ENCODE measurements around the gene EEF1AKMT2. TPM values are rescaled to one million over a fixed set of nuclear protein-coding genes. Genes with fewer than 3 reads are reported as not detected.

Gene EEF1AKMT2
- total RNA-seq, 2 experiments from 2014 or later, result 32.3 to 32.5 TPM

DNA sequence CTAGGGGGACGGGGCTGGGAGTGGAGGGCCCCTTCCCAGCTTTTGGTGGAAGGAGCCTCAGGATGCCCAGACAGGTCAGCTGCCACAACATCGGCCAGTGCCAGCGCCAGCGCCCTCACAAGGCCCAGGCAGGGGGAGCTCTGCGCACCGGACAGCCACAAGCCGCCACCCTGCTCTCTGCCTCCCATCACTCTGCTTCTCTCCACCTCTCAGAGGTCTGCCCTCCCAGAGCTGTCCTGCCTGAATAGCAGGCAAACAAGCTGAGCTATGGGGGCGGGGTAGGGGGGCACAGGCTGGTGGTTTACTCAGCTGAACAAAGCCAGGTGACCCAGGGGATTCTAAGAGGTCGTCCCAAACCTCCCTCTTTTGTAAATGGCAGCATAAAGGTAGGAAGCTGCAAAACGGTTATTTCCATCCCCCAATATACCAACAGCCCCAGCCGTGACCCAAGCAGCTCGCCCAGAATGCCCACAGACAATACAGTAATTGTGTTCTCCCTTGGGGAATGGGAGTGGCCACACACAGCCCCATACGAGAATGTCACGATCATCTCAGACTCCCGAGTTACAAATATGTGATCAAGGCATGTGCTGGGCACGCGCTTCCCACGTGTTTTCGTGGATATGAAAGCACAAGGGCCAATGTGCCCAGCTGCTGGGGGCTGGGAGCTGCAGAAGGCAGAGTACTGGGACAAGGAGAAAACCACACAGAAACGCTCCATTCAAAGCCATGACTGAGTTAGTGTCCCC is 67.2 kb downstream of the EEF1AKMT2 start:
- peaks cover 91% of the 10 kb centered on the region for H3K4me1 Mint-ChIP-seq

DNA sequence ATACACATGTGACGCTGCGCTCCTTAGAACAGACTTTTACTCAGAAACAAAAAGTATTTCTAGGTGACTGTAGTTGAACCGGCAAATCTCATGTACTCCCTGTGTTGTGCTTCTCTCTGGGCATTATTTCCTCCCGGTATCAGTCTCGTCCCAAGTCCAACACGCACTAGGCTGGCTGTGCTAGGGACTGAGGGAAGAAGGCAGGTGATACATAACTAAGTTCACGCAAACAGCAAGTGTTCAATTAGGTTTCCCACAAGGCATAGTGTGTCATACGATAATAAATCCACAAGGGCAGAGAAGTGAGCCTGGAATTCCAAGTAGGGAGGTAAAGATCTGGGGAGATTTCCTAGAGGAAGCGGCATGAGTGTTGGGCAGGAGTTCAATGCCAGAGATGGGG is 67.9 kb downstream of the EEF1AKMT2 start:
- Mint-ChIP-seq H3K4me3 (no peak overlapping the region), H3K9me3 (no peaks in the 10 kb centered on the region), H3K27me3 (no peaks in the 10 kb centered on the region), H3K4me1 (peaks cover 91% of the 10 kb centered on the region), H3K36me3 (ENCODE audit: low read depth) (peaks cover 41% of the 10 kb centered on the region), H3K27ac (peak overlapping the region; percentile 98)
- DNase-seq, result no peak
- ChIA-PET POLR2A (interaction anchor here (1.0 to 15.8 kb wide), 8 partner anchors 8 to 76 kb away, joined by 3 to 460 read pairs (median 79); no protein-coding TSS in a partner anchor), CTCF (interaction anchor here (1.0 to 13.0 kb wide), 10 partner anchors 10 to 194 kb away, joined by 3 to 164 read pairs (median 12); no protein-coding TSS in a partner anchor)

More for the DNA sequence above, 67.2 kb downstream of the EEF1AKMT2 start:
- Mint-ChIP-seq H3K4me3 (no peak overlapping the region), H3K27me3 (no peaks in the 10 kb centered on the region), H3K36me3 (ENCODE audit: low read depth) (peaks cover 47% of the 10 kb centered on the region), H3K27ac (peak overlapping the region; percentile 98), H3K9me3 (no peaks in the 10 kb centered on the region)
- CTCF ChIA-PET, result interaction anchor here (1.4 to 13.0 kb wide), 7 partner anchors 9 to 194 kb away, joined by 4 to 164 read pairs (median 7); no protein-coding TSS in a partner anchor
- no peak for DNase-seq
- POLR2A ChIA-PET, result interaction anchor here (0.8 to 15.8 kb wide), 9 partner anchors 7 to 112 kb away, joined by 3 to 460 read pairs (median 18); no protein-coding TSS in a partner anchor

DNA sequence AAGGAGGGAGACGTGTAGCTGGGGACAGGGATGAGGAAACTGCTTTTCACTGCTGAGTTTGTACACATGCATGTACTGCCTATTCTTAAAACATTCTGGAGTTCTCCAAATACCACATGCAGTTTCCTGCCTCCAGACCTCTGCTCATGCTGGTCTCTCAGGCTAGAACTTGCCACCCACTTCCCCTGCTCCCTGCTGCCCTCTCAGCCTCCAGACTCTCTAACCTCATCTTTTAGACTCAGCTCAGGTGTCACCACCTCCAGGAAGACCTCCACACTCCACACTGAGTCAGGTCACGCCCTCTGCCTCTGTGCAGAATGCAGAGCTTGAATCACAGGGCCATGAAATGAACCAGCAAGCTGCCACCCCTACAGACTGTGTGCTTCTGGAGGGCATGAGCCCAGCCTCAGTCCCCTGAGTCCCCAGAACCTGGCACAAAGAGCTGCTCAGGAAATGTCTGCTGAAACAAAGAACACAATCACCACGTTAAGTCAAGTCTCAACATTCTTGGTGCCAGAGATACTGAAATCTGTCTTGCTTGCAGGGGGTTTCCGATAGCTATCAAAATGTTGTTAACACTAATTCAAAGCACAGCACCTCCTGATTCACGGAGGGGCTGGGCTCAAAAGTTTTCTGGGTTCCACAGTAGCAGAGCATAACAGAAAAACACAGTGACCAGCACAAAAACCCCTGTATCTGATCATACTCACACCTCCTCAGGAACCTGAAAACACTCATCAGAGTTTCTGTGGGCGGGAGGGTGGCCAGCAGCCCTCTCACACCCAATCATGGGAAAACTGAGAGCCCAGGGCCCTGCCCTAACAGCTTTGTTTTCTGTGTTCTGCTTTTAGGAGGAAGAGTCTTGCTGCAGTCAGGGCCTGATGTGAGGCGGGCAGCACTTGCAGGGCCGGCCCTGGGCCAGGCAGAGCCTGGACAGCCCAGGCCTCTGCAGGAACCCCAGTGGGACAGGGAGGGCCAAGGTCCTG is 68.6 kb downstream of the EEF1AKMT2 start:
- no peaks in the 10 kb centered on the region for H3K9me3 Mint-ChIP-seq
- H3K4me3 Mint-ChIP-seq, result peak overlapping the region; percentile 45
- POLR2A ChIA-PET, result interaction anchor here (0.7 to 15.8 kb wide), 18 partner anchors 8 to 110 kb away, joined by 3 to 460 read pairs (median 5); partner anchors contain the start of gene EEF1AKMT2
- H3K27me3 Mint-ChIP-seq, result no peaks in the 10 kb centered on the region
- peaks cover 34% of the 10 kb centered on the region for H3K36me3 Mint-ChIP-seq (ENCODE audit: low read depth)
- CTCF ChIA-PET, result interaction anchor here (1.0 to 13.0 kb wide), 11 partner anchors 10 to 193 kb away, joined by 3 to 164 read pairs (median 8); no protein-coding TSS in a partner anchor
- peaks cover 91% of the 10 kb centered on the region for H3K4me1 Mint-ChIP-seq
- peak overlapping the region; percentile 98 for H3K27ac Mint-ChIP-seq
- peak; percentile 68 for DNase-seq

DNA sequence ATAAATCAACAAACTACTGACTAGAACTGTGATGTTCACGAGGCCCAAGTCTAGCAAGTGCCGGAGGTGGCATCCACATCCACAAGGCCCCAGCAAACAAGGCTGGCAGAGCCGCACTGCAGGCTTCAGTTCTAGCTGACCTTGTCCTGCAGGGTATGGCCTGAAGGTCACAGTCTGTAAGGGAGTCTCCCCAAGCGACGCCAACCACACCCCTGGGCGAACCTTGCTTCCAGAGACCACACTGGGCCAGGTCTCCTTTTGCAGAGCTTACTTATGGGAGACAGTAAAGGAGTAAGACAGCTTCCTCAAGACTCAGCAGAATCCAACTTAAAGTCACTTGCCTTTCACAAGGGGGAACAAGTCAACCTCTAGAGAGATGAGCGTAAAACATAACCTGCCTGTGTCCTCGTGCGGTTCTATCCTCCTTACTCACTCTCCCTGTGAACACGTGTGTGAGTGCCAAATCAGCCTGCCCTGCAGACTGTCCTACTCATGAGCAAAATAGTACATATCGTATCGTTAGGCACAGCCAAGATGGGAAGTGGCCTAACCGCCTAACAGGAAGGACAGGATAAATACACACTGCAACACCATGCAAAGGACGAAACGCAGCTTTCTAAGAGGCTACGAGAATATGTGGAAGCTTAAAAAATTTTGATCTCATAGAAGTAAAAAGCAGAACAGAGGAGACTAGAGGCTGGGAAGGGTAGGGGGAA is 70.2 kb downstream of the EEF1AKMT2 start:
- no peak for DNase-seq
- peaks cover 95% of the 10 kb centered on the region for H3K4me1 Mint-ChIP-seq
- H3K27me3 Mint-ChIP-seq, result no peaks in the 10 kb centered on the region
- H3K27ac Mint-ChIP-seq, result peak overlapping the region; percentile 87
- ChIA-PET POLR2A (interaction anchor here (0.6 to 15.8 kb wide), 9 partner anchors 10 to 109 kb away, joined by 3 to 460 read pairs (median 6); no protein-coding TSS in a partner anchor), CTCF (interaction anchor here (0.7 to 13.0 kb wide), 8 partner anchors 12 to 195 kb away, joined by 3 to 164 read pairs (median 23); no protein-coding TSS in a partner anchor)
- H3K4me3 Mint-ChIP-seq, result peak overlapping the region; percentile 3
- no peaks in the 10 kb centered on the region for H3K9me3 Mint-ChIP-seq
- peaks cover 46% of the 10 kb centered on the region for H3K36me3 Mint-ChIP-seq (ENCODE audit: low read depth)

DNA sequence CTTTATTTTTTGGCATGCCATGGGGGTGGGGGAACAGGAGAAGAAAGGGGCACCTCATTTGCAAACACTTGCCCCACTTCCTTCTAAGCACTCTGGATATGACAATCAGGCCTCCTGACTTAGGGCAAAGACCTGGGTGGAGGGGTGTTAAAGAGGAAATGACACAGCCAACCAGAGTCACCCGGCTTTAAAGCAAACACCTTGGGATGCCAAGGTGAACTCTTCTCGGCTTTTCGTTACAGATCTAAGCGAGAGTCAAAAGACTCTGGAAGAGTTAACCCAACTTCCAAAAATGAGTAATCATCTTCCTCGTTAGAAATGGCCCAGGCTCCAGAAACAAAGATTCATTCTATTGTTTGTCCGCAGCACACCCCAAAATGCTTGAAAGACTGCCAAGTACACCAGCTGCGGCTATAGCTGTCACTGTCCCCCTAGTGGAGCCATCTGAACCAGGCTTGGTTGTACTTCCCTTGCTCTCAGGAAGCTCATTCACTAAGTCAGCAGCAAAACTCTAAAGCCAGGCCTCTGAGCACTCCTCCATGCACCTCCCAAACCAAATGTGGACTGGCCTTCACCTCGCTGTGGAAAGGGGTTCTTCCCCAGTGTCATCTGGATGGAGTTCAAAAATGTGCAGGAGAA is 72.4 kb downstream of the EEF1AKMT2 start:
- ChIA-PET CTCF (interaction anchor here (0.6 to 13.0 kb wide), 29 partner anchors 12 to 186 kb away, joined by 3 to 164 read pairs (median 5); no protein-coding TSS in a partner anchor), POLR2A (interaction anchor here (0.6 to 15.8 kb wide), 19 partner anchors 13 to 106 kb away, joined by 3 to 460 read pairs (median 10); partner anchors contain the start of genes ABRAXAS2 and EEF1AKMT2)
- H3K36me3 Mint-ChIP-seq (ENCODE audit: low read depth), result peaks cover 40% of the 10 kb centered on the region
- peak; percentile 79 for DNase-seq
- H3K4me3 Mint-ChIP-seq, result peak overlapping the region; percentile 72
- H3K27me3 Mint-ChIP-seq, result no peaks in the 10 kb centered on the region
- peak overlapping the region; percentile 92 for H3K27ac Mint-ChIP-seq
- peaks cover 94% of the 10 kb centered on the region for H3K4me1 Mint-ChIP-seq
- no peaks in the 10 kb centered on the region for H3K9me3 Mint-ChIP-seq

DNA sequence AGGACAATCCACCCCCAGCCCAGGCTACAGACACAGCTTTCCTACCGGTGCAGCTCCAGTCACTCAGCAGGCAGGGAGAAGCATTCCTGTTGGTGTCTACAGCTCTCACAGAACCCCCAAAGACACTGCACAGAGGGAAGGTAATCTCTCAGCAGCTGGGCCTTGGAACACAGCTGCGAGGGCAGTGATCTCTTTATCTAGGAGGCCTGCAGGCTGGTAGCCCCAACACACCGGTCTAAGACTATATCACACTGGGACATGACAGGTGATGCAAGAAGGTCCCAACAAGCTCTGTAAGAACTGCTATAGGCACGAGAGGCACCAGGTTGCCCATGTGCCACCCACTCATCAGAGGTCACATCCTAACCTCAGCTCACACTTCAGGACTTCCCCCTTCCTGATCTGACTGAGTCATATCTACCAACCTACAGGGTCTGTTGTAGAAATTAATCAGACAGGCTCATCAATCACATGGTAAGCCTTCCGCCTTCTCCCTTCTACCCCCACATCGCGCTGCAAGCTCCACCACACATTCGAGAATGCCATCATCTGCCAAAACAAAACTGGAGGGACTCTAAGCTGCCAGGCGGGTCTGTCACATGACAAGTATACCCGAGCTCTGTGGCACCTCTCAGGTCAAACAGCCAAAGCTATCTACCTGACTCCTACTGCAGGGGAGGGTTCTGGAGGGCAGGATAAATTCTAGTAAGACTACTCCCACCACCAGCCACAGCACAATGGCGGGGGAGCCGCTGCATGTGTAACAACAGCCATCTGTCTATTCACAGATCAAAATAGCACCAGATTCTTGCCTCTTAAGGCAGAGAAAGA is 73.6 kb downstream of the EEF1AKMT2 start:
- Mint-ChIP-seq H3K9me3 (no peaks in the 10 kb centered on the region), H3K4me3 (peak overlapping the region; percentile 50), H3K4me1 (peaks cover 94% of the 10 kb centered on the region), H3K27me3 (no peaks in the 10 kb centered on the region), H3K36me3 (ENCODE audit: low read depth) (peaks cover 43% of the 10 kb centered on the region), H3K27ac (peak overlapping the region; percentile 92)
- POLR2A ChIA-PET, result interaction anchor here (0.6 to 15.8 kb wide), 26 partner anchors 14 to 105 kb away, joined by 3 to 460 read pairs (median 8); partner anchors contain the start of genes ABRAXAS2 and EEF1AKMT2
- CTCF ChIA-PET, result interaction anchor here (0.5 to 13.0 kb wide), 27 partner anchors 13 to 188 kb away, joined by 3 to 164 read pairs (median 5); no protein-coding TSS in a partner anchor
- peak; percentile 85 for DNase-seq

DNA sequence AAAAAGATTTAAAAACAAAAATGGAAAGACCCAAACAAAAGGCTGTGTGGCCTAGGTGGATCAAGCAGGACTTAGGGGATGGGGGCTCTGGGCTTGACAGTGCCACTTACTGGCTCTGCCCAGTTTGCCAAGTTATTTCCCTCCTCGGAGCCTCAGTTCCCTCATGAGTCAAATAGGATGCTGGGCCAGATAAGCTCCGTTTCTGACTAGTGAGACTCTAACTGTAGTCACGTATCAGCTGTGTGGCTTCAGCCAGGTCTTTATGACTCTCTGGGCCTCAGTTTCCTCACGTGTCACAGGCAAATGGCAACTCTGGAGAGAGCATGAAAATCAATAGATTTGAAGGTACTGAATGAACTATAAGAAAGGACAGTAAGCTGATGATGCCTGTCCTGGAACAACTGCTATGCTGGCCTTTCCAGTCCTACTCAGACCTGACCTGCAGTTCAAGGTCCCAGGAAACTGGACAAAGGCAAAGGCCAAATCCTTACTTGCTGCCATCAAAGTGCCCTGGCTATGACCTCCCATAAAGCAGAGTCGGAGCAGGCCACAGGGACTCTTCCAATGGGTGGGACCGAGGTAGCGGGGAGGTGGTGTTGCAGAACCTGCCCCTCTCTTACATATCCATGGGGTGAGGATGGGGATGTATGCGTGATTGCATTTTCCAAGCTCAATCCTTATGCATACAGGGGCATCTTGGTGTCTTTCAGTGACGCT is 74.5 kb downstream of the EEF1AKMT2 start:
- no peak for DNase-seq
- ChIA-PET POLR2A (interaction anchor here (0.9 to 15.8 kb wide), 16 partner anchors 14 to 103 kb away, joined by 3 to 460 read pairs (median 9); partner anchors contain the start of gene ABRAXAS2), CTCF (interaction anchor here (1.0 to 13.0 kb wide), 13 partner anchors 13 to 105 kb away, joined by 3 to 164 read pairs (median 20); no protein-coding TSS in a partner anchor)
- H3K27ac Mint-ChIP-seq, result peak overlapping the region; percentile 92
- no peaks in the 10 kb centered on the region for H3K9me3 Mint-ChIP-seq
- H3K36me3 Mint-ChIP-seq (ENCODE audit: low read depth), result peaks cover 46% of the 10 kb centered on the region
- H3K27me3 Mint-ChIP-seq, result no peaks in the 10 kb centered on the region
- peaks cover 93% of the 10 kb centered on the region for H3K4me1 Mint-ChIP-seq
- H3K4me3 Mint-ChIP-seq, result no peak overlapping the region

DNA sequence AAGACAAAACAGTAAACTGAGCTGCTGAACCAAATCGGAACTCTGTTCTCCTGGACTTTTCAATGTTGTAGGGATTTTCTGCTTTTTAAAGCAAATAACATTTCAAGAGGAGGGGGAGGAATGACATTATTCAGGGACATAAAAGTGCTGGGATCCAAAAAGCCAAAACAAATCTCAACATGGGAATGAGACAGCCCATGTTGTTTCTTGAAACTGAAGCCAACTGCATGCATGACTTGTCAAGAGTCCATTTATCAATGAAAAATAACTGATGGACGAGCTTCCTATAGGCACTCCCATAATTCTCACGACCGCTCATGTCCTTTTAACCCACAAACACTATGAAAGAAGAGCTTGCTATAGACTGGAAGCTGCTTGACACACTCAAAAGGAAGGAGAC is 75.3 kb downstream of the EEF1AKMT2 start:
- Mint-ChIP-seq H3K9me3 (no peaks in the 10 kb centered on the region), H3K27me3 (no peaks in the 10 kb centered on the region), H3K4me3 (no peak overlapping the region), H3K27ac (peak overlapping the region; percentile 44), H3K4me1 (peaks cover 86% of the 10 kb centered on the region), H3K36me3 (ENCODE audit: low read depth) (peaks cover 43% of the 10 kb centered on the region)
- ChIA-PET POLR2A (interaction anchor here (1.3 to 15.8 kb wide), 7 partner anchors 8 to 68 kb away, joined by 3 to 460 read pairs (median 89); no protein-coding TSS in a partner anchor), CTCF (interaction anchor here (1.0 to 13.0 kb wide), 5 partner anchors 12 to 29 kb away, joined by 3 to 164 read pairs (median 39); no protein-coding TSS in a partner anchor)
- DNase-seq, result no peak

DNA sequence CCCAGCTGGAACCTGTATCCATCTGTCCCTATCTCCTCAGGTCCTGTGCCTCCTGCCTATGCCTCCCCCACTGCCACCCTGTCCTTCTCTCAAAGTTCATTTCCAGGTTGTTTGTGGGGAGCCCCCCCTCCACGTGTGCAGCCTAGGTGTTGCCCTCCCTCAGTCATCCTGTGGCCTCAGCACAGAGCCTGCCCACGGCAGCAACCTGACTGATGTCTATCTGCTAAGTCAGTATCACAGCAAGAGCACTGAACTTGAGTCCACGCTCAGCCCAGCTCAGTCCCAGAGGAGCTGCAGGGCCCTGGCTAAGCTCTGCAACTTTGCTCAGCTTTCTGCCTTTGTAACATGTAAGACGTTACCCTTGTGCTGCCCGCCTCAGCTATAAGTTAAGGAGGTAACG is 76.2 kb downstream of the EEF1AKMT2 start:
- Mint-ChIP-seq H3K36me3 (ENCODE audit: low read depth) (peaks cover 35% of the 10 kb centered on the region), H3K27ac (peak overlapping the region; percentile 60), H3K9me3 (no peaks in the 10 kb centered on the region), H3K4me1 (peaks cover 85% of the 10 kb centered on the region), H3K4me3 (no peak overlapping the region), H3K27me3 (no peaks in the 10 kb centered on the region)
- DNase-seq, result no peak
- ChIA-PET CTCF (interaction anchor here (1.2 to 13.0 kb wide), 3 partner anchors 11 to 27 kb away, joined by 5 to 164 read pairs (median 162); no protein-coding TSS in a partner anchor), POLR2A (interaction anchor here (1.3 to 15.8 kb wide), 7 partner anchors 8 to 67 kb away, joined by 3 to 460 read pairs (median 89); no protein-coding TSS in a partner anchor)
